GM23338 (cell line): ENCODE data around the gene PRODH2.

Experiments
- CREB1 ChIP-seq: fragments of 250-450 bp; sonication (Bioruptor Pico); IDR thresholded peaks from 2 replicates; pipeline ENCODE4 v1.5.0; 2020; ENCODE audit warnings: low read depth, mild to moderate bottlenecking, moderate library complexity
- ETS1 ChIP-seq: IDR thresholded peaks from 2 replicates; pipeline ENCODE4 v1.6.1; 2016; ENCODE audit warnings: antibody characterized with exemption
- EZH2 ChIP-seq: fragments of 200-600 bp; sonication (generic); IDR thresholded peaks from one replicate; pipeline ENCODE4 v1.8.0; 2017; ENCODE audit warnings: antibody characterized with exemption, mild to moderate bottlenecking, low read depth; ENCODE audit not compliant: unreplicated experiment
- EZH2phosphoT487 ChIP-seq: fragments of 200-600 bp; sonication (generic); IDR thresholded peaks from one replicate; pipeline ENCODE4 v1.8.1; 2018; ENCODE audit warnings: antibody characterized with exemption; ENCODE audit not compliant: unreplicated experiment
- JUNB ChIP-seq: IDR thresholded peaks from one replicate; pipeline ENCODE4 v1.6.1; 2016; ENCODE audit warnings: antibody characterized with exemption; ENCODE audit not compliant: unreplicated experiment
- NANOG ChIP-seq: IDR thresholded peaks from 2 replicates; pipeline ENCODE4 v1.6.1; 2016; ENCODE audit warnings: antibody characterized with exemption, borderline replicate concordance
- POLR2AphosphoS5 ChIP-seq: IDR thresholded peaks from 2 replicates; pipeline ENCODE4 v1.6.1; 2016; ENCODE audit warnings: antibody characterized with exemption, low read depth
- STAT1 ChIP-seq: IDR thresholded peaks from one replicate; pipeline ENCODE4 v1.6.1; 2016; ENCODE audit warnings: antibody characterized with exemption; ENCODE audit not compliant: unreplicated experiment
- ZNF331 ChIP-seq: fragments of 250-450 bp; sonication (Bioruptor Pico); IDR thresholded peaks from 2 replicates; pipeline ENCODE4 v1.5.0; 2020; ENCODE audit warnings: low read depth, mild to moderate bottlenecking, moderate library complexity
- ZNF462 ChIP-seq: fragments of 250-450 bp; sonication (Bioruptor Pico); IDR thresholded peaks from 2 replicates; pipeline ENCODE4 v1.5.0; 2020; ENCODE audit warnings: mild to moderate bottlenecking, moderate library complexity
- TF ChIP-seq, protein P1 (sequence below), 2 experiments: fragments of 200-600 bp in 1 of 2; sonication (generic) in 1 of 2; conservative IDR thresholded peaks; 2 replicates each; pipeline versions ENCODE4 v1.5.1 to v1.6.1; 2016 to 2017; ENCODE audit warnings: antibody characterized with exemption in 2 of 2, low read depth in 2 of 2, mild to moderate bottlenecking in 2 of 2, moderate library complexity in 1 of 2
- TF ChIP-seq, protein P2 (sequence below): IDR thresholded peaks from one replicate; pipeline ENCODE4 v1.6.1; 2018; ENCODE audit warnings: antibody characterized with exemption; ENCODE audit not compliant: unreplicated experiment

GRCh38 chr19:35792888-35793287 lies 19.8 kb downstream of the PRODH2 start:
- TF ChIP-seq, protein P1, sequence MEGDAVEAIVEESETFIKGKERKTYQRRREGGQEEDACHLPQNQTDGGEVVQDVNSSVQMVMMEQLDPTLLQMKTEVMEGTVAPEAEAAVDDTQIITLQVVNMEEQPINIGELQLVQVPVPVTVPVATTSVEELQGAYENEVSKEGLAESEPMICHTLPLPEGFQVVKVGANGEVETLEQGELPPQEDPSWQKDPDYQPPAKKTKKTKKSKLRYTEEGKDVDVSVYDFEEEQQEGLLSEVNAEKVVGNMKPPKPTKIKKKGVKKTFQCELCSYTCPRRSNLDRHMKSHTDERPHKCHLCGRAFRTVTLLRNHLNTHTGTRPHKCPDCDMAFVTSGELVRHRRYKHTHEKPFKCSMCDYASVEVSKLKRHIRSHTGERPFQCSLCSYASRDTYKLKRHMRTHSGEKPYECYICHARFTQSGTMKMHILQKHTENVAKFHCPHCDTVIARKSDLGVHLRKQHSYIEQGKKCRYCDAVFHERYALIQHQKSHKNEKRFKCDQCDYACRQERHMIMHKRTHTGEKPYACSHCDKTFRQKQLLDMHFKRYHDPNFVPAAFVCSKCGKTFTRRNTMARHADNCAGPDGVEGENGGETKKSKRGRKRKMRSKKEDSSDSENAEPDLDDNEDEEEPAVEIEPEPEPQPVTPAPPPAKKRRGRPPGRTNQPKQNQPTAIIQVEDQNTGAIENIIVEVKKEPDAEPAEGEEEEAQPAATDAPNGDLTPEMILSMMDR (conservative IDR thresholded peaks at IDR 0.05; ENCODE audit: low read depth in 2 of 2), result no peak
- TF ChIP-seq, protein P2, sequence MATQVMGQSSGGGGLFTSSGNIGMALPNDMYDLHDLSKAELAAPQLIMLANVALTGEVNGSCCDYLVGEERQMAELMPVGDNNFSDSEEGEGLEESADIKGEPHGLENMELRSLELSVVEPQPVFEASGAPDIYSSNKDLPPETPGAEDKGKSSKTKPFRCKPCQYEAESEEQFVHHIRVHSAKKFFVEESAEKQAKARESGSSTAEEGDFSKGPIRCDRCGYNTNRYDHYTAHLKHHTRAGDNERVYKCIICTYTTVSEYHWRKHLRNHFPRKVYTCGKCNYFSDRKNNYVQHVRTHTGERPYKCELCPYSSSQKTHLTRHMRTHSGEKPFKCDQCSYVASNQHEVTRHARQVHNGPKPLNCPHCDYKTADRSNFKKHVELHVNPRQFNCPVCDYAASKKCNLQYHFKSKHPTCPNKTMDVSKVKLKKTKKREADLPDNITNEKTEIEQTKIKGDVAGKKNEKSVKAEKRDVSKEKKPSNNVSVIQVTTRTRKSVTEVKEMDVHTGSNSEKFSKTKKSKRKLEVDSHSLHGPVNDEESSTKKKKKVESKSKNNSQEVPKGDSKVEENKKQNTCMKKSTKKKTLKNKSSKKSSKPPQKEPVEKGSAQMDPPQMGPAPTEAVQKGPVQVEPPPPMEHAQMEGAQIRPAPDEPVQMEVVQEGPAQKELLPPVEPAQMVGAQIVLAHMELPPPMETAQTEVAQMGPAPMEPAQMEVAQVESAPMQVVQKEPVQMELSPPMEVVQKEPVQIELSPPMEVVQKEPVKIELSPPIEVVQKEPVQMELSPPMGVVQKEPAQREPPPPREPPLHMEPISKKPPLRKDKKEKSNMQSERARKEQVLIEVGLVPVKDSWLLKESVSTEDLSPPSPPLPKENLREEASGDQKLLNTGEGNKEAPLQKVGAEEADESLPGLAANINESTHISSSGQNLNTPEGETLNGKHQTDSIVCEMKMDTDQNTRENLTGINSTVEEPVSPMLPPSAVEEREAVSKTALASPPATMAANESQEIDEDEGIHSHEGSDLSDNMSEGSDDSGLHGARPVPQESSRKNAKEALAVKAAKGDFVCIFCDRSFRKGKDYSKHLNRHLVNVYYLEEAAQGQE, result no peak
- TF ChIP-seq ZNF331 (CRISPR knock-in tag) (no peak), EZH2 (no peak), POLR2AphosphoS5 (no peak), JUNB (no peak), EZH2phosphoT487 (no peak), CREB1 (no peak), NANOG (no peak), ETS1 (no peak), ZNF462 (no peak), STAT1 (no peak)
